GM12892 (cell line): ENCODE measurements around the gene PDF.

Source experiments
- POLR2A ChIP-seq: IDR thresholded peaks from 2 replicates; pipeline ENCODE4 v1.6.1; 2011; ENCODE audit warnings: low read depth, low read length, control low read depth
- TAF1 ChIP-seq: IDR thresholded peaks from 2 replicates; pipeline ENCODE4 v1.6.1; 2011; ENCODE audit warnings: low read depth, mild to moderate bottlenecking, control low read depth, low read length, borderline replicate concordance

- no peak for TF ChIP-seq TAF1
- TF ChIP-seq POLR2A, result no peak
These were observed 11.0 kb downstream of the PDF start for GRCh38 chr16:69319381-69319780.
